HUES64 (cell line): ENCODE data around the gene PIGS.
"Not testable (repeated sequence)": the region's sequence is repeated elsewhere in the genome, so short reads cannot be mapped to it uniquely, and the experiment has no call there.

Source experiments
- H3K27ac ChIP-seq: 2 replicates; pipeline ENCODE4 v1.7.0; 2013; ENCODE audit warnings: low read depth, low read length, inconsistent platforms
- H3K27me3 ChIP-seq: 2 replicates; pipeline ENCODE4 v1.6.1; 2013; ENCODE audit warnings: mild to moderate bottlenecking, low read length; ENCODE audit not compliant: insufficient read depth
- H3K36me3 ChIP-seq: 2 replicates; pipeline ENCODE4 v1.6.1; 2013; ENCODE audit warnings: mild to moderate bottlenecking, low read length; ENCODE audit not compliant: insufficient read depth
- H3K4me1 ChIP-seq: 2 replicates; pipeline ENCODE4 v1.6.1; 2013; ENCODE audit warnings: mild to moderate bottlenecking, low read length, moderate library complexity; ENCODE audit not compliant: insufficient read depth
- H3K4me3 ChIP-seq: 2 replicates; pipeline ENCODE4 v1.5.1; 2013; ENCODE audit warnings: mild to moderate bottlenecking, low read length, moderate library complexity
- H3K9ac ChIP-seq: 2 replicates; pipeline ENCODE4 v1.6.1; 2013; ENCODE audit warnings: mild to moderate bottlenecking, low read depth, low read length
- H3K9me3 ChIP-seq: 2 replicates; pipeline ENCODE4 v1.6.1; 2013; ENCODE audit warnings: low read depth, low read length; ENCODE audit not compliant: insufficient read depth
- WGBS: fragments of 150-250, 120-280 bp; methylation state at CpG from one replicate; pipeline ENCODE4 v1.1.7; 2013; ENCODE audit warnings: missing lambda C conversion rate; 5-methylcytosine and 5-hydroxymethylcytosine counted together

Gene PIGS

GRCh38 chr17:28527181-28527681 is 44.1 kb downstream of the PIGS start:
- H3K36me3 ChIP-seq = no peaks in the 10 kb centered on the region
- H3K27ac ChIP-seq = no peak overlapping the region
- H3K4me3 ChIP-seq = no peak overlapping the region

DNA sequence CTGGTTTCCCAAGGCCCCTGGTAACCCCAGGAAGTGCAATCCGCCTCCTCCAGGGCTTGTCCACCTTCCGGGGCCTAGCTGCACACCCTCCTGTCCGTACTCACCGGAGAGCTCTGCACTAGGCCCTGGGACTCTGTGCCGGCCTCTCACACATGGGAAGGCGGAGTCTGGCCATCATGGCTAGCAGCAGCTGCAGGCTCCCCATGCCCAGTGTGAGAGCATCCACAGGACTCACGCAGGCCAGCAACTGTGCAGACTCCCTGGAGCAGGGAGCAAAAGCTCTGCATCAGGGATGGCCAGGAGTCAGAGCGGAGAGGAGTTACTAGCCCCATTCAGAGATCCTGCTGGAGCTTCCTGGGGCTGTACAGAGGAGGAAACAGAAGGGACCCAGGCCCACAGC is 44.9 kb downstream of the PIGS start:
- WGBS = 88% methylated on average over 8 of the region's 8 CpGs
- no peak overlapping the region for H3K4me3 ChIP-seq
- H3K9ac ChIP-seq = no peak overlapping the region

More at GRCh38 chr17:28527181-28527681, 44.1 kb downstream of the PIGS start:
- no peaks in the 10 kb centered on the region for H3K27me3 ChIP-seq
- no peaks in the 10 kb centered on the region for H3K9me3 ChIP-seq
- WGBS = 84% methylated on average over 2 of the region's 2 CpGs
- H3K4me1 ChIP-seq = no peaks in the 10 kb centered on the region
- no peak overlapping the region for H3K9ac ChIP-seq

GRCh38 chr17:28524476-28525424 is 46.6 kb downstream of the PIGS start:
- H3K9me3 ChIP-seq = no peaks in the 10 kb centered on the region
- no peaks in the 10 kb centered on the region for H3K4me1 ChIP-seq
- H3K36me3 ChIP-seq = no peaks in the 10 kb centered on the region
- no peaks in the 10 kb centered on the region for H3K27me3 ChIP-seq
- H3K4me3 ChIP-seq = no peak overlapping the region
- H3K27ac ChIP-seq = no peak overlapping the region
- H3K9ac ChIP-seq = no peak overlapping the region
- WGBS = 94% methylated on average over 25 of the region's 25 CpGs

More for the DNA sequence above, 44.9 kb downstream of the PIGS start:
- no peaks in the 10 kb centered on the region for H3K4me1 ChIP-seq
- no peaks in the 10 kb centered on the region for H3K36me3 ChIP-seq
- no peaks in the 10 kb centered on the region for H3K9me3 ChIP-seq
- H3K27me3 ChIP-seq = no peaks in the 10 kb centered on the region
- no peak overlapping the region for H3K27ac ChIP-seq

- Histone ChIP-seq H3K27ac (no peak overlapping the region), H3K9me3 (no peaks in the 10 kb centered on the region), H3K36me3 (no peaks in the 10 kb centered on the region), H3K9ac (no peak overlapping the region), H3K27me3 (no peaks in the 10 kb centered on the region), H3K4me1 (no peaks in the 10 kb centered on the region), H3K4me3 (no peak overlapping the region)
- WGBS = 91% methylated on average over 15 of the region's 15 CpGs
Observed at GRCh38 chr17:28523876-28524275, 47.4 kb downstream of the PIGS start.

GRCh38 chr17:28523186-28523585 is 48.1 kb downstream of the PIGS start:
- Histone ChIP-seq H3K4me1 (no peaks in the 10 kb centered on the region), H3K27ac (no peak overlapping the region)
- 90% methylated on average over 6 of the region's 6 CpGs for WGBS

GRCh38 chr17:28522281-28522680 is 49.0 kb downstream of the PIGS start:
- not testable (repeated sequence) for H3K36me3 ChIP-seq, H3K27me3 ChIP-seq, H3K9ac ChIP-seq, H3K4me3 ChIP-seq, H3K4me1 ChIP-seq, H3K9me3 ChIP-seq, H3K27ac ChIP-seq
- 98% methylated on average over 3 of the region's 4 CpGs for WGBS

More at GRCh38 chr17:28523186-28523585, 48.1 kb downstream of the PIGS start:
- Histone ChIP-seq H3K9ac (no peak overlapping the region), H3K36me3 (no peaks in the 10 kb centered on the region), H3K4me3 (no peak overlapping the region), H3K9me3 (no peaks in the 10 kb centered on the region), H3K27me3 (no peaks in the 10 kb centered on the region)

DNA sequence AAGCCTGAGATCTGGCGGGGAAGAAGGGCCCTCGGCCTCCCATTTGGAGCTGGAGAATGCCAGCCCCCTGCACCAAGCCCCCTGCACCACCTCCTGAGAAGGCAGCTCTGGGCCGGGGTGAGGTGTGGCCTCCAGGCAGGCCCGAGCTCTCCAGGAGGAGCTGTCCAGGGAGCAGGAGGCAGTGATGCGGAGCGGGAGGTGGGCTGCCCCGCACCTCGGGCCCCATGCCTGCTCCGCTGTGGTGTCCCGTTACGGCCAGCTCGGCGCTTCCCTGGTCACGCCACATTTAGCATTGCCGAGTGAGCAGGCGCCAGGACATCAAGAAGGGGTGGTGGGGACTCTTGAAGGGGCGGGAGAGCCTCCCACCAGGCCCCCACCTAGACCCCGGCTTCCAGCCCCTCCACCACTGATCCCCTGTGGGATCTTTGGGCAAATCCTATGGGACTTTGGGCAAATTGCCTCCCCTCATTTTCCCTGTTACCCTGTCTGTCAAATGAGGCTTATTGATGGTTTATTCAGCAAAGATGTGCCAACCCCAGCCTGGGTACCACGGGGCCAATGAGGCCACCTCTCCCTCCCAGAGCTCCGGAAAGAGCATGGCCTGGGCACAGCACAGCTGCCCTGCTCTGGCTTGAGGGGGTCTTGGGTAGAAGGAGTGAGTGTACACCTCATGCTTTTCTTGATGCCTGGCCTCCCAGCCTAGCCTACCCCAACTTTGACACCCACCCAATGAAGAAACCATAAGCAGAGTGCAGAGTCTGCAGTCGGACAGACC is 49.8 kb downstream of the PIGS start:
- Histone ChIP-seq H3K27ac (no peak overlapping the region), H3K36me3 (no peaks in the 10 kb centered on the region), H3K9ac (no peak overlapping the region), H3K4me3 (no peak overlapping the region), H3K27me3 (no peaks in the 10 kb centered on the region), H3K4me1 (no peaks in the 10 kb centered on the region), H3K9me3 (no peaks in the 10 kb centered on the region)
- 47% methylated on average over 21 of the region's 21 CpGs for WGBS

DNA sequence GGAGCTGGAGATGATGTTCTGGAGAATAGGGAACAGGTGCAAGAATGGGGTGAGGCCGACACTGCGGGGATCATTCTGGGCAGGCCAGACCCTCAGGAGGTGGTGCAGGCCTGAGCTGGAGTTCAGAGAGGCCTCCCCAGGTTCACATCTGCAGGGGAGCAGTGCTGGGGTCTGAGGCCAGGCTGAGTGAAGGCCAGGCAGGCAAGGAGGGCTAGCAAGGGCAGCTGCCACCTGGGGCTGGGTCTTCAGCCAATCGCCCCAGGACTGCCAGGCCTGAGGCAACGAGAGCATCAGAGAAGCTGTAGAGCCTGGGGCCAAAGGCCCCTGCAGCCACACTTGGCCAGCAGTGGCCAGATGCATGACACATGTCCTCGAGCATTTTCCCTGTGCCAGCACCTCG is 50.6 kb downstream of the PIGS start:
- no peaks in the 10 kb centered on the region for H3K9me3 ChIP-seq
- no peaks in the 10 kb centered on the region for H3K27me3 ChIP-seq
- no peak overlapping the region for H3K4me3 ChIP-seq
- H3K36me3 ChIP-seq = no peaks in the 10 kb centered on the region
- H3K9ac ChIP-seq = no peak overlapping the region
- 73% methylated on average over 6 of the region's 6 CpGs for WGBS
- H3K27ac ChIP-seq = no peak overlapping the region
- no peaks in the 10 kb centered on the region for H3K4me1 ChIP-seq

DNA sequence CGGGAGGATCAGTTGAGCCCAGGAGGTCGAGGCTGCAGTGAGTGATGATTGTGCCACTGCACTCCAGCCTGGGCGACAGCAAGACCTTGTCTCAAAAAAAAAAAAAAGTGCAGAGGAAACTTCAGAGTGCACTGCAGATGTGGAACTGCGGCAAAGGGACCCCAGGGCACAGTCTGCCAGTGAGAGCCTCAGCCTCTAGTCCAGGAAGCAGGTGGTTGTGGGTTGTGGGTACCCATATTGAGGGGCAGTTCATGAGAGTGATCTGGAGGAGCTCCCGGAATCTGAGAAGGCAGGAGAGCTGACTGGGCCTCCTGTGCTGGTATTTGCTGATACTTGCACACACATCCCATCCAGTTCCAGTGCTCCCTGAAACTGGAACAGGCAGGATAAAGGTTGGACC is 52.1 kb downstream of the PIGS start:
- H3K4me1 ChIP-seq = no peaks in the 10 kb centered on the region
- H3K9me3 ChIP-seq = no peaks in the 10 kb centered on the region
- H3K9ac ChIP-seq = no peak overlapping the region
- no peaks in the 10 kb centered on the region for H3K27me3 ChIP-seq
- 90% methylated on average over 5 of the region's 5 CpGs for WGBS
- no peak overlapping the region for H3K27ac ChIP-seq
- no peaks in the 10 kb centered on the region for H3K36me3 ChIP-seq
- no peak overlapping the region for H3K4me3 ChIP-seq

DNA sequence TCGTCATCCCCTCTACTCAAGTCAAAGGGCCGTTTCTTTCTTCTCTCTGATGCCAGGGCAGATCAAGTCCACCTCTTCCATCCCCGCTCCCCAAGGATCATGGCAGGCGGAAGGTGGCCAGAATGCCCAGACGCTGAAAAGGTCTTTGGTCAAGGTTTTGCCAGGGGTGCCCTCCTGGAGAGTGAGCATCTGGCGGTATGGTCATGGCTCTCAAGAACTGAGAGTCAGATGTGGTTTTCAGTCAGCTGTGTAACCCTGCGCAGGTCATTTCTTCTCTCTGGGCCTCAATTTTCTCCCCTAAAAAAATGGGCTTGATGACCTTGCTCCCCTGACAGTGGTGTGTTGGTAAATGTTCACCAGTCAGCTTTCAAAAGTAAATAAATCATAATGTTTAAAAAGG is 52.7 kb downstream of the PIGS start:
- no peak overlapping the region for H3K4me3 ChIP-seq
- no peaks in the 10 kb centered on the region for H3K27me3 ChIP-seq
- no peaks in the 10 kb centered on the region for H3K4me1 ChIP-seq
- H3K9ac ChIP-seq = no peak overlapping the region
- WGBS = 87% methylated on average over 7 of the region's 7 CpGs
- no peaks in the 10 kb centered on the region for H3K9me3 ChIP-seq
- no peaks in the 10 kb centered on the region for H3K36me3 ChIP-seq
- no peak overlapping the region for H3K27ac ChIP-seq

- Histone ChIP-seq H3K36me3 (no peaks in the 10 kb centered on the region), H3K27ac (no peak overlapping the region), H3K4me1 (no peaks in the 10 kb centered on the region), H3K9me3 (no peaks in the 10 kb centered on the region), H3K4me3 (no peak overlapping the region), H3K9ac (no peak overlapping the region), H3K27me3 (no peaks in the 10 kb centered on the region)
- 85% methylated on average over 6 of the region's 6 CpGs for WGBS
Observed at GRCh38 chr17:28518132-28518531, 53.2 kb downstream of the PIGS start.
